ENCODE data around the gene RAMP3. TPM values are rescaled to one million over a fixed set of nuclear protein-coding genes. Genes with fewer than 3 reads are reported as not detected.

RAMP3 gene
- total RNA-seq, 1 donor from 2014 or later = not detected

DNA sequence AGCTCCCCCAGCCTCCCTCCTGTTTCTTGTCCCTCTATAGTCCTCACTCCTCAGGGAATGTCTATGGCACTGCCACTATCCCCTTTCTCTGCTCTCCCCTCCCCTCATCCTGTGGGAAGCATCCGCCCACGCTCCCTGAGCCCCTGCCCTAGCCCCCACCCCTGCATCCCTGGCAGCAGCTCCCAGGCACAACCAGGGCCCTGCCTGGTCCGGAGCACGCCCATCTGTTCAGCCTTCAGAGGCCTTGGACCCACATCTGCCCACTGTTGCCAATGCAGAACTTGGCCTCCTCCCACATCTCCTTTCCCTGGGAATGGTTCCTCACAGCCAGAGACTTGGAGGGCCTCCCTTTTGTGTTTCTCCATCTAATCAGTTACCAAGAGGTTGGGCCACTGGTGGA lies 25.7 kb upstream of the RAMP3 start:
- no peak for DNase-seq (ENCODE audit: extremely low spot score, unreplicated experiment)
- TF ChIP-seq, protein P1, sequence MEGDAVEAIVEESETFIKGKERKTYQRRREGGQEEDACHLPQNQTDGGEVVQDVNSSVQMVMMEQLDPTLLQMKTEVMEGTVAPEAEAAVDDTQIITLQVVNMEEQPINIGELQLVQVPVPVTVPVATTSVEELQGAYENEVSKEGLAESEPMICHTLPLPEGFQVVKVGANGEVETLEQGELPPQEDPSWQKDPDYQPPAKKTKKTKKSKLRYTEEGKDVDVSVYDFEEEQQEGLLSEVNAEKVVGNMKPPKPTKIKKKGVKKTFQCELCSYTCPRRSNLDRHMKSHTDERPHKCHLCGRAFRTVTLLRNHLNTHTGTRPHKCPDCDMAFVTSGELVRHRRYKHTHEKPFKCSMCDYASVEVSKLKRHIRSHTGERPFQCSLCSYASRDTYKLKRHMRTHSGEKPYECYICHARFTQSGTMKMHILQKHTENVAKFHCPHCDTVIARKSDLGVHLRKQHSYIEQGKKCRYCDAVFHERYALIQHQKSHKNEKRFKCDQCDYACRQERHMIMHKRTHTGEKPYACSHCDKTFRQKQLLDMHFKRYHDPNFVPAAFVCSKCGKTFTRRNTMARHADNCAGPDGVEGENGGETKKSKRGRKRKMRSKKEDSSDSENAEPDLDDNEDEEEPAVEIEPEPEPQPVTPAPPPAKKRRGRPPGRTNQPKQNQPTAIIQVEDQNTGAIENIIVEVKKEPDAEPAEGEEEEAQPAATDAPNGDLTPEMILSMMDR (IDR thresholded peaks at IDR 0.05) = no peak
- Mint-ChIP-seq H3K27ac (ENCODE audit: unreplicated experiment) (no peak overlapping the region), H3K9me3 (ENCODE audit: unreplicated experiment) (no peaks in the 10 kb centered on the region), H3K36me3 (ENCODE audit: unreplicated experiment) (no peaks in the 10 kb centered on the region), H3K27me3 (ENCODE audit: unreplicated experiment) (peaks cover 6% of the 10 kb centered on the region), H3K4me3 (ENCODE audit: unreplicated experiment) (no peak overlapping the region), H3K4me1 (ENCODE audit: unreplicated experiment) (no peaks in the 10 kb centered on the region)

DNA sequence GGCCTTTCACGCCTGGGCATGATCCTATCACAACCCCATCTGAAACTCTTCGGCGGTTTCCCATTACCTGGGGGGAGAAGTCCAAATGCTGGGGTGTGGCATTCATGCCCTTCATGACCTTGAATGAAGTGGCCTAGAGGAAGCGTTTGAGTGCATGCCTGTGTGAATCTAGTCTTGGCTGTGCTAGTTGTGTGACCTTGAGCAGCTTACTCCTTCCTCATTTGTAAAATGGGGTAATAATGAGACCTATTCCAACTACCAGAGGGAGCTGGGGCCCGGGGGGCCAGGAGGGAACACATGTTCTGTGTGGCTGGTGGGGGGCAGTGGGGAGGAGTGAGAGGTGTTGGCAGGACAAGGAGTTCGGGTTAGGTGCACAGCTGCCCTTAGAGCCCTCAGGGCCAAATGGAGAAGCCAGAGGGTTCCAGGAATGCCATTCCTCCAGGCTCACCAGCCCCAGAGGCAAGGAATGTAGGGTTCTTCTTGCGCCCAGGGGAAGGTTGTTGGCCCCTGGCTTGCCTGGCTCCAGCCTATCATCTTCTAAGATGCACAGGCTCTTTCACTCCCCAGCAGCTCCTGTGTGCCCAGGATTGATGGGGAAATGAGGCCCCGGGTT lies 24.8 kb upstream of the RAMP3 start:
- TF ChIP-seq, protein P1 (IDR thresholded peaks at IDR 0.05) = no peak
- DNase-seq (ENCODE audit: extremely low spot score, unreplicated experiment) = no peak
- Mint-ChIP-seq H3K27me3 (ENCODE audit: unreplicated experiment) (peaks cover 8% of the 10 kb centered on the region), H3K9me3 (ENCODE audit: unreplicated experiment) (no peaks in the 10 kb centered on the region), H3K4me1 (ENCODE audit: unreplicated experiment) (no peaks in the 10 kb centered on the region), H3K27ac (ENCODE audit: unreplicated experiment) (no peak overlapping the region), H3K36me3 (ENCODE audit: unreplicated experiment) (no peaks in the 10 kb centered on the region), H3K4me3 (ENCODE audit: unreplicated experiment) (no peak overlapping the region)

DNA sequence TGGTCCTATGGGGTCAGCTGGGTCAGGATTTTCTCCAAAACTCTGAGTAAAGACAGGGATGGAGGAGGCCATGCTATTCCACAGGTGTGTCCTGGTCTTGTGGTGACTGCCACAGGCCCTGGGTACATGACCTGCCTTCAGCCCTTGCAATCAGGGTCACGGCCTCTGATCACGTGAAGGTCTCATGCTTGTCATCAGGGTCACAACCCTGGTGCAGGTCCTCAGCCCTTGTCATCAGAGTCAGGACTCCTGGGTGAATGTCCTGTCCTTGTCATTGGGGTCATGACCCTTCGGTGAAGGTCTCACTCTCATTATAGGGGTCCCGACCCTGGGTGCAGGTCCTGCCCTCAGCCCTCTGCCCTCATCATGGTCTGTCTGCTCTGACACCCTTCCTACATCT lies 24.2 kb upstream of the RAMP3 start:
- H3K4me1 Mint-ChIP-seq (ENCODE audit: unreplicated experiment) = no peaks in the 10 kb centered on the region
- H3K27ac Mint-ChIP-seq (ENCODE audit: unreplicated experiment) = no peak overlapping the region
- peaks cover 11% of the 10 kb centered on the region for H3K27me3 Mint-ChIP-seq (ENCODE audit: unreplicated experiment)
- H3K9me3 Mint-ChIP-seq (ENCODE audit: unreplicated experiment) = no peaks in the 10 kb centered on the region
- H3K36me3 Mint-ChIP-seq (ENCODE audit: unreplicated experiment) = no peaks in the 10 kb centered on the region
- no peak for DNase-seq (ENCODE audit: extremely low spot score, unreplicated experiment)
- H3K4me3 Mint-ChIP-seq (ENCODE audit: unreplicated experiment) = no peak overlapping the region
- TF ChIP-seq, protein P1 (IDR thresholded peaks at IDR 0.05) = no peak

DNA sequence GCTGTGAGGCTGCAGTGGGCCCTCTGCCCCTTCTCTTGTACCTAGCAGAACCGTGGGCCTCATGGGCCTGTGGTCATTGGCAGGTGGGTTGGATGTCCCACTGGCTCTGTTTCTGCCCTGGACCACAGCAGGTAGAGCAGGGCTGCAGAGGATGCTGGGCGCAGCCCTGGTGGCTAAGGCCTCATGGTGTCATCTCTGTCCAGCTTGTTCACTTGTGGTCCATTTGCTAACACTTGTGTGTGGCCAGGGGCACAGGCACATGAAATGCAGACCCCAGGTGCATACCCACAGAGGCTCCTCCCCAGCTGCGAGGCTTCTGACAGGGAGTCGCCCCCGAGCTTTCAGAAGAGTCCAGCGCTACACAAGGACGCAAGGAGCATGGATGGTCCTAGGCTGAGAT lies 23.7 kb upstream of the RAMP3 start:
- peaks cover 14% of the 10 kb centered on the region for H3K27me3 Mint-ChIP-seq (ENCODE audit: unreplicated experiment)
- no peak overlapping the region for H3K4me3 Mint-ChIP-seq (ENCODE audit: unreplicated experiment)
- H3K36me3 Mint-ChIP-seq (ENCODE audit: unreplicated experiment) = no peaks in the 10 kb centered on the region
- DNase-seq (ENCODE audit: extremely low spot score, unreplicated experiment) = no peak
- TF ChIP-seq, protein P1 (IDR thresholded peaks at IDR 0.05) = no peak
- no peaks in the 10 kb centered on the region for H3K4me1 Mint-ChIP-seq (ENCODE audit: unreplicated experiment)
- no peak overlapping the region for H3K27ac Mint-ChIP-seq (ENCODE audit: unreplicated experiment)
- no peaks in the 10 kb centered on the region for H3K9me3 Mint-ChIP-seq (ENCODE audit: unreplicated experiment)

DNA sequence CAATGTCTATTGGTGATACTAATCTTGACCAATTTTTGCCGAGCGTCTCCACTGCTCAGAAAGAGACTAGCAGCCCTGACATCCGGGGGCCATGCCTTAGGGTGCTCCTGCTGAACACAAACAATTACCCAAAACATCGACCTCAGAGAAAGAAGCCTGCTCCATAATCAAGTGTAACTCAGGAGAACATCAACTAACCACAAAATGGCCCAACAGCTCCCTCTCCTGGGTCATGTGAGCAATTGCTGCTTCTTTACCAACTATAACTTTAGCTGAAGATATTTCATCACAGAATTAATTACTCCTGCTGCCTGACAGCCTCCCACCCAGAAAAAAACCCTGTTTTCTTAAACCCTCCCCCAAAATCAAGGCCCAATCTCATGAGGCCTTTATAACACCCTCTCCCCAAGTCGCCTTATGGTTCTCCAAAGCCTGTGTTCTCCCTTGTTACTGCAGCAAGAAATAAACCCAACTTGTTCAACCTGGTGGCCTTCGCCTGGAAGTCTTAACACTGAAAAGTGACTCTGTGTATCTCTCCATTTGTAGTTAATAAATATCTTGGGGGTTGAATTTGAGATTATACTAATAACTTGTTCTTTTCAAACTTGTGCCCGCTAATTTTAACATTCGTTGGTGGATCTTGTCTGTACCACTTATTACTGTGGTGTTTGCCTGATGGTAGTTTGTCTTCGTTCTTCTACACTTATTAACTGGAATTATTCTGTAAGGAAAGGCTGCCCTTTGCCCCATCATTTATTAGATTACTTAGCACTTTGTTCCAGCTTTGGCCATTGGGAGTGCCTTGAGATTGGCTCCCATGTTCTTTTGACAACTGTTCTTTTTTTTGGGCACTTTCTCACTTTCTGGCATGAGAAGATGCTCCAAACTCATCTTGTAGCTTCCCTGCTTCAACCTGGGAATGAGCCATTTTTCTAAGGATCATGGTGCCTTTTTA lies 21.2 kb upstream of the RAMP3 start:
- Mint-ChIP-seq H3K27ac (ENCODE audit: unreplicated experiment) (no peak overlapping the region), H3K27me3 (ENCODE audit: unreplicated experiment) (peaks cover 22% of the 10 kb centered on the region), H3K36me3 (ENCODE audit: unreplicated experiment) (no peaks in the 10 kb centered on the region), H3K9me3 (ENCODE audit: unreplicated experiment) (no peaks in the 10 kb centered on the region), H3K4me1 (ENCODE audit: unreplicated experiment) (no peaks in the 10 kb centered on the region), H3K4me3 (ENCODE audit: unreplicated experiment) (no peak overlapping the region)
- TF ChIP-seq, protein P1 (IDR thresholded peaks at IDR 0.05) = peak; percentile 86
- no peak for DNase-seq (ENCODE audit: extremely low spot score, unreplicated experiment)
